ENCODE data around the gene IFI44. TPM values are rescaled to one million over a fixed set of nuclear protein-coding genes. Genes with fewer than 3 reads are reported as not detected.
A peak's percentile ranks its signal among the peaks of the same experiment; 100 is the strongest.

The IFI44 gene
- total RNA-seq, 2 experiments from 2014 or later = not detected

GRCh38 chr1:78668427-78668826 is 18.8 kb downstream of the IFI44 start:
- BruUV-seq (replicated peaks) = no TSS peak
- intact Hi-C loops (cut with micrococcal nuclease; ENCODE audit: unreplicated experiment) = no loop called here
- ChIA-PET POLR2A (no interaction called here), CTCF (ENCODE audit: unreplicated experiment) (no interaction called here)
- TF ChIP-seq EZH2phosphoT487 (IDR thresholded peaks at IDR 0.05; ENCODE audit: borderline replicate concordance, low read depth, low read length) (no peak), CTCF (conservative IDR thresholded peaks at IDR 0.05; ENCODE audit: low read length) (no peak)
- Histone ChIP-seq H3K4me3 (ENCODE audit: low read depth, low read length, poor library complexity, severe bottlenecking) (no peak overlapping the region), H3K36me3 (ENCODE audit: insufficient read depth, low read length) (no peaks in the 10 kb centered on the region), H2AFZ (ENCODE audit: low read length) (no peak overlapping the region), H3K79me2 (ENCODE audit: insufficient read depth, low read depth, low read length) (no peaks in the 10 kb centered on the region), H3K27ac (ENCODE audit: low read depth, low read length, poor library complexity, severe bottlenecking) (no peak overlapping the region), H3K9me3 (ENCODE audit: low read length) (no peaks in the 10 kb centered on the region), H4K20me1 (ENCODE audit: insufficient read depth, low read length) (no peaks in the 10 kb centered on the region), H3K4me1 (ENCODE audit: insufficient read depth, low read length, poor library complexity, severe bottlenecking) (no peaks in the 10 kb centered on the region), H3K4me2 (ENCODE audit: low read length) (no peak overlapping the region), H3K9me2 (ENCODE audit: insufficient read depth, low read length) (no peaks in the 10 kb centered on the region)
- no peak for DNase-seq (ENCODE audit: low spot score)

- Histone ChIP-seq H3K9me3 (ENCODE audit: low read length) (no peaks in the 10 kb centered on the region), H4K20me1 (ENCODE audit: insufficient read depth, low read length) (no peaks in the 10 kb centered on the region), H3K79me2 (ENCODE audit: insufficient read depth, low read depth, low read length) (no peaks in the 10 kb centered on the region), H3K4me2 (ENCODE audit: low read length) (no peak overlapping the region), H3K9me2 (ENCODE audit: insufficient read depth, low read length) (no peaks in the 10 kb centered on the region), H3K36me3 (ENCODE audit: insufficient read depth, low read length) (no peaks in the 10 kb centered on the region), H3K4me1 (ENCODE audit: insufficient read depth, low read length, poor library complexity, severe bottlenecking) (no peaks in the 10 kb centered on the region), H3K4me3 (ENCODE audit: low read depth, low read length, poor library complexity, severe bottlenecking) (no peak overlapping the region), H3K27ac (ENCODE audit: low read depth, low read length, poor library complexity, severe bottlenecking) (no peak overlapping the region), H2AFZ (ENCODE audit: low read length) (no peak overlapping the region)
- TF ChIP-seq EZH2phosphoT487 (IDR thresholded peaks at IDR 0.05; ENCODE audit: borderline replicate concordance, low read depth, low read length) (no peak), CTCF (conservative IDR thresholded peaks at IDR 0.05; ENCODE audit: low read length) (no peak)
- BruUV-seq (replicated peaks) = no TSS peak
- intact Hi-C loops (cut with micrococcal nuclease; ENCODE audit: unreplicated experiment) = loop anchor here (5.0 kb wide), 1 partner anchor 540 kb away; no protein-coding TSS in a partner anchor
- no peak for DNase-seq (ENCODE audit: low spot score)
- CTCF ChIA-PET (ENCODE audit: unreplicated experiment) = no interaction called here
- POLR2A ChIA-PET = no interaction called here
These were observed 22.8 kb downstream of the IFI44 start for GRCh38 chr1:78672428-78672827.

- POLR2A ChIA-PET = no interaction called here
- H4K20me1 ChIP-seq (ENCODE audit: insufficient read depth, low read length) = no peaks in the 10 kb centered on the region
- TF ChIP-seq EZH2phosphoT487 (IDR thresholded peaks at IDR 0.05; ENCODE audit: borderline replicate concordance, low read depth, low read length) = no peak
- TF ChIP-seq CTCF (conservative IDR thresholded peaks at IDR 0.05; ENCODE audit: low read length) = 0 out of 2 replicates have a peak, but pooled peaks have one; percentile 35
- H3K4me2 ChIP-seq (ENCODE audit: low read length) = no peak overlapping the region
- BruUV-seq (replicated peaks) = no TSS peak
- H3K4me3 ChIP-seq (ENCODE audit: low read depth, low read length, poor library complexity, severe bottlenecking) = no peak overlapping the region
- no peaks in the 10 kb centered on the region for H3K9me3 ChIP-seq (ENCODE audit: low read length)
- H3K27ac ChIP-seq (ENCODE audit: low read depth, low read length, poor library complexity, severe bottlenecking) = no peak overlapping the region
- H3K79me2 ChIP-seq (ENCODE audit: insufficient read depth, low read depth, low read length) = no peaks in the 10 kb centered on the region
- no peaks in the 10 kb centered on the region for H3K4me1 ChIP-seq (ENCODE audit: insufficient read depth, low read length, poor library complexity, severe bottlenecking)
- CTCF ChIA-PET (ENCODE audit: unreplicated experiment) = no interaction called here
- no peaks in the 10 kb centered on the region for H3K9me2 ChIP-seq (ENCODE audit: insufficient read depth, low read length)
- intact Hi-C loops (cut with micrococcal nuclease; ENCODE audit: unreplicated experiment) = loop anchor here (5.0 kb wide), 1 partner anchor 541 kb away; no protein-coding TSS in a partner anchor
- no peak for DNase-seq (ENCODE audit: low spot score)
- no peaks in the 10 kb centered on the region for H3K36me3 ChIP-seq (ENCODE audit: insufficient read depth, low read length)
- H2AFZ ChIP-seq (ENCODE audit: low read length) = no peak overlapping the region
These were observed 23.5 kb downstream of the IFI44 start for GRCh38 chr1:78673120-78673519.

Data from OCI-LY7 (cell line).